ENCODE data around the gene COL4A6. TPM values are rescaled to one million over a fixed set of nuclear protein-coding genes. Genes with fewer than 3 reads are reported as not detected.
"Not testable (repeated sequence)": the region's sequence is repeated elsewhere in the genome, so short reads cannot be mapped to it uniquely, and the experiment has no call there.

COL4A6 gene
- total RNA-seq, 2 experiments from 2014 or later = not detected

- Histone ChIP-seq H2AFZ (ENCODE audit: low read length) (no peak overlapping the region), H3K4me3 (ENCODE audit: low read depth, low read length, poor library complexity, severe bottlenecking) (no peak overlapping the region), H3K9me2 (ENCODE audit: insufficient read depth, low read length) (no peaks in the 10 kb centered on the region), H3K4me1 (ENCODE audit: insufficient read depth, low read length, poor library complexity, severe bottlenecking) (no peaks in the 10 kb centered on the region), H3K36me3 (ENCODE audit: insufficient read depth, low read length) (no peaks in the 10 kb centered on the region), H4K20me1 (ENCODE audit: insufficient read depth, low read length) (no peaks in the 10 kb centered on the region), H3K9me3 (ENCODE audit: low read length) (no peaks in the 10 kb centered on the region), H3K27ac (ENCODE audit: low read depth, low read length, poor library complexity, severe bottlenecking) (no peak overlapping the region), H3K79me2 (ENCODE audit: insufficient read depth, low read depth, low read length) (no peaks in the 10 kb centered on the region), H3K4me2 (ENCODE audit: low read length) (no peak overlapping the region)
- ChIA-PET POLR2A (no interaction called here), CTCF (ENCODE audit: unreplicated experiment) (no interaction called here)
- no peak for TF ChIP-seq CTCF (conservative IDR thresholded peaks at IDR 0.05; ENCODE audit: low read length)
- no peak for TF ChIP-seq EZH2phosphoT487 (IDR thresholded peaks at IDR 0.05; ENCODE audit: borderline replicate concordance, low read depth, low read length)
- intact Hi-C loops (cut with micrococcal nuclease; ENCODE audit: unreplicated experiment) = no loop called here
- BruUV-seq (replicated peaks) = no TSS peak
- no peak for DNase-seq (ENCODE audit: low spot score)
These were observed 53.4 kb downstream of the COL4A6 start for GRCh38 chrX:108384783-108385182.

- Histone ChIP-seq H3K79me2 (ENCODE audit: insufficient read depth, low read depth, low read length) (no peaks in the 10 kb centered on the region), H4K20me1 (ENCODE audit: insufficient read depth, low read length) (no peaks in the 10 kb centered on the region), H3K4me1 (ENCODE audit: insufficient read depth, low read length, poor library complexity, severe bottlenecking) (no peaks in the 10 kb centered on the region), H3K9me2 (ENCODE audit: insufficient read depth, low read length) (no peaks in the 10 kb centered on the region), H3K4me3 (ENCODE audit: low read depth, low read length, poor library complexity, severe bottlenecking) (no peak overlapping the region), H3K36me3 (ENCODE audit: insufficient read depth, low read length) (no peaks in the 10 kb centered on the region), H3K4me2 (ENCODE audit: low read length) (no peak overlapping the region), H3K9me3 (ENCODE audit: low read length) (no peaks in the 10 kb centered on the region), H3K27ac (ENCODE audit: low read depth, low read length, poor library complexity, severe bottlenecking) (no peak overlapping the region), H2AFZ (ENCODE audit: low read length) (no peak overlapping the region)
- DNase-seq (ENCODE audit: low spot score) = no peak
- ChIA-PET CTCF (ENCODE audit: unreplicated experiment) (interaction anchor here (0.6 kb wide), 1 partner anchor 1156 kb away, joined by 3 read pairs; the partner anchor contains the start of gene NXT2), POLR2A (no interaction called here)
- intact Hi-C loops (cut with micrococcal nuclease; ENCODE audit: unreplicated experiment) = no loop called here
- TF ChIP-seq CTCF (conservative IDR thresholded peaks at IDR 0.05; ENCODE audit: low read length) (no peak), EZH2phosphoT487 (IDR thresholded peaks at IDR 0.05; ENCODE audit: borderline replicate concordance, low read depth, low read length) (no peak)
- no TSS peak for BruUV-seq (replicated peaks)
These were observed 58.0 kb downstream of the COL4A6 start for GRCh38 chrX:108380222-108380621.

GRCh38 chrX:108376821-108377220, 61.4 kb downstream of the COL4A6 start:
- H3K36me3 ChIP-seq (ENCODE audit: insufficient read depth, low read length); H3K9me2 ChIP-seq (ENCODE audit: insufficient read depth, low read length); H3K27ac ChIP-seq (ENCODE audit: low read depth, low read length, poor library complexity, severe bottlenecking); H3K4me1 ChIP-seq (ENCODE audit: insufficient read depth, low read length, poor library complexity, severe bottlenecking); POLR2A ChIA-PET; H3K9me3 ChIP-seq (ENCODE audit: low read length); H2AFZ ChIP-seq (ENCODE audit: low read length); H3K4me2 ChIP-seq (ENCODE audit: low read length); DNase-seq (ENCODE audit: low spot score); H3K4me3 ChIP-seq (ENCODE audit: low read depth, low read length, poor library complexity, severe bottlenecking); BruUV-seq (replicated peaks); intact Hi-C loops (cut with micrococcal nuclease; ENCODE audit: unreplicated experiment); H4K20me1 ChIP-seq (ENCODE audit: insufficient read depth, low read length); H3K79me2 ChIP-seq (ENCODE audit: insufficient read depth, low read depth, low read length); CTCF ChIA-PET (ENCODE audit: unreplicated experiment): not testable (repeated sequence)

- H3K9me3 ChIP-seq (ENCODE audit: low read length); H4K20me1 ChIP-seq (ENCODE audit: insufficient read depth, low read length); H2AFZ ChIP-seq (ENCODE audit: low read length); H3K4me1 ChIP-seq (ENCODE audit: insufficient read depth, low read length, poor library complexity, severe bottlenecking); CTCF ChIA-PET (ENCODE audit: unreplicated experiment); intact Hi-C loops (cut with micrococcal nuclease; ENCODE audit: unreplicated experiment); H3K9me2 ChIP-seq (ENCODE audit: insufficient read depth, low read length); H3K4me2 ChIP-seq (ENCODE audit: low read length); H3K79me2 ChIP-seq (ENCODE audit: insufficient read depth, low read depth, low read length); H3K27ac ChIP-seq (ENCODE audit: low read depth, low read length, poor library complexity, severe bottlenecking); POLR2A ChIA-PET; BruUV-seq (replicated peaks); H3K36me3 ChIP-seq (ENCODE audit: insufficient read depth, low read length); DNase-seq (ENCODE audit: low spot score); H3K4me3 ChIP-seq (ENCODE audit: low read depth, low read length, poor library complexity, severe bottlenecking): not testable (repeated sequence)
These were observed 62.6 kb downstream of the COL4A6 start for GRCh38 chrX:108375591-108375990.

Measured in OCI-LY7 (cell line).